A673 (cell line): ENCODE data around the gene ECHS1. TPM values are rescaled to one million over a fixed set of nuclear protein-coding genes. Genes with fewer than 3 reads are reported as not detected.
"Not testable (repeated sequence)": the region's sequence is repeated elsewhere in the genome, so short reads cannot be mapped to it uniquely, and the experiment has no call there.

Experiments used
- BruUV-seq: library from RNA; stranded (reverse); fragments of 400-500 nt; replicated peaks from 2 replicates; lab custom pipeline; 2021; lab: Mats Ljungman, UMichigan
- CTCF ChIA-PET: fragments of 300-600 bp; sonication (Branson Sonifier 250); formaldehyde crosslinking; loops from one replicate; lab custom pipeline; 2022; ENCODE audit warnings: antibody characterized with exemption; lab: Charles Lee
- POLR2A ChIA-PET: fragments of 300-600 bp; sonication (Branson Sonifier 250); formaldehyde crosslinking; loops from one replicate; lab custom pipeline; 2022; ENCODE audit warnings: antibody characterized with exemption; ENCODE audit not compliant: low non-redundant PET; lab: Charles Lee
- DNase-seq: peaks from one replicate; pipeline ENCODE4 v3.0.0-alpha.2; 2015; ENCODE audit warnings: low spot score
- H3K27ac ChIP-seq: fragments of 200-600 bp; sonication (generic); 2 replicates; pipeline ENCODE4 v1.5.1; 2016; ENCODE audit warnings: mixed run types, low read depth, mild to moderate bottlenecking, mixed read lengths, antibody characterized with exemption, low read length; ENCODE audit not compliant: poor library complexity, severe bottlenecking
- H3K27me3 ChIP-seq: fragments of 200-600 bp; sonication (generic); replicated peaks from 2 replicates; pipeline ENCODE4 v1.6.1; 2017; ENCODE audit warnings: mixed run types, low read depth, mild to moderate bottlenecking, mixed read lengths, antibody characterized with exemption, low read length; ENCODE audit not compliant: insufficient read depth, poor library complexity
- H3K36me3 ChIP-seq: fragments of 200-600 bp; sonication (generic); 2 replicates; pipeline ENCODE4 v1.6.1; 2016; ENCODE audit warnings: mixed run types, mild to moderate bottlenecking, mixed read lengths, antibody characterized with exemption, low read length; ENCODE audit not compliant: insufficient read depth, poor library complexity, severe bottlenecking
- H3K4me1 ChIP-seq: fragments of 200-600 bp; sonication (generic); 2 replicates; pipeline ENCODE4 v1.6.1; 2017; ENCODE audit warnings: mixed run types, mild to moderate bottlenecking, mixed read lengths, antibody characterized with exemption, low read length; ENCODE audit not compliant: insufficient read depth, poor library complexity, severe bottlenecking
- H3K4me3 ChIP-seq: fragments of 200-600 bp; sonication (generic); 2 replicates; pipeline ENCODE4 v1.5.1; 2016; ENCODE audit warnings: low read depth, mixed run types, mild to moderate bottlenecking, mixed read lengths, low read length; ENCODE audit not compliant: poor library complexity, severe bottlenecking
- H3K9me3 ChIP-seq: fragments of 200-600 bp; sonication (generic); 2 replicates; pipeline ENCODE4 v1.6.1; 2016; ENCODE audit warnings: mixed run types, low read depth, mild to moderate bottlenecking, mixed read lengths, antibody characterized with exemption, low read length; ENCODE audit not compliant: poor library complexity, severe bottlenecking
- EZH2 ChIP-seq: fragments of 200-600 bp; sonication (generic); IDR thresholded peaks from 2 replicates; pipeline ENCODE4 v1.6.1; 2017; ENCODE audit warnings: borderline replicate concordance, low read depth, mild to moderate bottlenecking, mixed read lengths, antibody characterized with exemption, low read length; ENCODE audit not compliant: poor library complexity, severe bottlenecking
- intact Hi-C: fragments of 100-400 bp; cut with micrococcal nuclease; formaldehyde crosslinking; loops from one replicate; pipeline ENCODE4 v1.10.0; 2022; ENCODE audit not compliant: unreplicated experiment
- total RNA-seq: library from RNA; stranded (reverse); gene quantifications from 2 replicates; pipeline ENCODE4 v1.2.3, GENCODE V29; 2021
- TF ChIP-seq, protein P1 (sequence below): fragments of 300-800, 200-600 bp; sonication (generic); conservative IDR thresholded peaks from 2 replicates; pipeline ENCODE4 v1.5.1; 2017; ENCODE audit warnings: low read depth, mild to moderate bottlenecking, antibody characterized with exemption, low read length, moderate library complexity, mixed read lengths

ECHS1 gene
- total RNA-seq, 1 experiment from 2014 or later: 96.3 TPM

DNA sequence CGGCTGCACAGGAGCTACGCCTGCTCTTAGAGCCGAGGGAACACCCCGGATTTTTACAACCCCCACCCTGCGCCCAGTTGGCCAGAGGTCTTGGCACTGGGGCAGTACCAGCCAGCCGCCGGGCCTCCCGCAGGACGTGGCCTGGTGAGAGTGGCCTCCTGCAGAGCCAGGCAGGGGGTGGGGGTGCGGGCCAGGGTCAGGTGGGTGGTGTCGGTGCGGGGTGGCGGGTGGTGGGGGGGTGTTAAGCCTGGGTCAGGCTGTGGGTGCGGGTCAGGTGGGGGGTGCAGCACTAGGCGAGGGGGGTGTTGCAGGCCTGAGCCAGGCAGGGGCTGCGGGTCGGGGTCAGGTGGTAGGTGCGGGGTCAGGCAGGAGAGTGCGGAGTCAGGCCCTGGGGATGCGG lies 647 bp downstream of the ECHS1 start:
- H3K27ac ChIP-seq: no peak overlapping the region
- ChIA-PET POLR2A (no interaction called here), CTCF (no interaction called here)
- H3K4me3 ChIP-seq: peak overlapping the region; percentile 77
- intact Hi-C loops: no loop called here
- H3K27me3 ChIP-seq: no peaks in the 10 kb centered on the region
- no peak for DNase-seq
- H3K36me3 ChIP-seq: peaks cover 21% of the 10 kb centered on the region
- BruUV-seq: no TSS peak
- H3K9me3 ChIP-seq: no peaks in the 10 kb centered on the region
- H3K4me1 ChIP-seq: no peaks in the 10 kb centered on the region
- TF ChIP-seq EZH2: no peak
- TF ChIP-seq, protein P1, sequence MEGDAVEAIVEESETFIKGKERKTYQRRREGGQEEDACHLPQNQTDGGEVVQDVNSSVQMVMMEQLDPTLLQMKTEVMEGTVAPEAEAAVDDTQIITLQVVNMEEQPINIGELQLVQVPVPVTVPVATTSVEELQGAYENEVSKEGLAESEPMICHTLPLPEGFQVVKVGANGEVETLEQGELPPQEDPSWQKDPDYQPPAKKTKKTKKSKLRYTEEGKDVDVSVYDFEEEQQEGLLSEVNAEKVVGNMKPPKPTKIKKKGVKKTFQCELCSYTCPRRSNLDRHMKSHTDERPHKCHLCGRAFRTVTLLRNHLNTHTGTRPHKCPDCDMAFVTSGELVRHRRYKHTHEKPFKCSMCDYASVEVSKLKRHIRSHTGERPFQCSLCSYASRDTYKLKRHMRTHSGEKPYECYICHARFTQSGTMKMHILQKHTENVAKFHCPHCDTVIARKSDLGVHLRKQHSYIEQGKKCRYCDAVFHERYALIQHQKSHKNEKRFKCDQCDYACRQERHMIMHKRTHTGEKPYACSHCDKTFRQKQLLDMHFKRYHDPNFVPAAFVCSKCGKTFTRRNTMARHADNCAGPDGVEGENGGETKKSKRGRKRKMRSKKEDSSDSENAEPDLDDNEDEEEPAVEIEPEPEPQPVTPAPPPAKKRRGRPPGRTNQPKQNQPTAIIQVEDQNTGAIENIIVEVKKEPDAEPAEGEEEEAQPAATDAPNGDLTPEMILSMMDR: no peak

DNA sequence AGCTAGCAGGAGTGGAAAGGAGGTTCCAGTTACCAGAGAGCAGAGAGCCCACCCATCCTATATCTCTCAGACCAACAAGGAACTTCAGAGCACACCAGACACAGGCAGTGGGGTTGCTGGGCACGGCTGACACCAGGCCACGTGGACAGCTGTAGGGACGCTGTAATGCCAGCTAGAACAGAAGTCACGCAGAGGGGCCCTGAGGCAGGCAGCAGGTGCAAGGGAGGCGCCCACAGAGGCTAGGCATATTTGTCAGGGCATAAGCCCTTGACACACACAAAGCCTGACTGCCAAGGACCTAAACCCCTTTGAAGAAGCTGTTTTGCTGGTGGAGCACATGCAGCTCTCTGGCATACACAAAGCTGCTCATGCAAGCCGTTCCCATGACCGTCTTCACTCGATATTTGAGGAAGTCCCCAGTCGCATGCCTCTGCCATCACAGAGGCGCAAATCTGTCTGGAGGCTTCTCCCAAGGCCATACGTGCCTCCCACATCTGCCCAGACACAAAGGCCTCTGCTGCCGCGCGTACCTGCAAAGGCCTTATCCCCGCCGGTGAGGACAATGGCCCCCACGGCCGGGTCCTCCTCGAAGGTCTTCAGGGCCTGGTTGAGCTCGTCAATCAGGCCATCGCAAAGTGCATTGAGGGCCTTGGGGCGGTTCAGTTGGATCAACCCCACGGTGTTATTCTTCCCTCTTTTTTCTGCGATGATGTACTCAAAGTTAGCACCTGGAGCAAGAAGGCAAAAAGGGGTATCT lies 2.9 kb downstream of the ECHS1 start:
- intact Hi-C loops: no loop called here
- DNase-seq: no peak
- Histone ChIP-seq H3K36me3 (peaks cover 37% of the 10 kb centered on the region), H3K4me3 (no peak overlapping the region), H3K4me1 (no peaks in the 10 kb centered on the region), H3K9me3 (no peaks in the 10 kb centered on the region), H3K27me3 (no peaks in the 10 kb centered on the region), H3K27ac (no peak overlapping the region)
- TF ChIP-seq, protein P1: no peak
- TF ChIP-seq EZH2: no peak
- ChIA-PET POLR2A (no interaction called here), CTCF (no interaction called here)
- BruUV-seq: TSS peak; percentile 20

DNA sequence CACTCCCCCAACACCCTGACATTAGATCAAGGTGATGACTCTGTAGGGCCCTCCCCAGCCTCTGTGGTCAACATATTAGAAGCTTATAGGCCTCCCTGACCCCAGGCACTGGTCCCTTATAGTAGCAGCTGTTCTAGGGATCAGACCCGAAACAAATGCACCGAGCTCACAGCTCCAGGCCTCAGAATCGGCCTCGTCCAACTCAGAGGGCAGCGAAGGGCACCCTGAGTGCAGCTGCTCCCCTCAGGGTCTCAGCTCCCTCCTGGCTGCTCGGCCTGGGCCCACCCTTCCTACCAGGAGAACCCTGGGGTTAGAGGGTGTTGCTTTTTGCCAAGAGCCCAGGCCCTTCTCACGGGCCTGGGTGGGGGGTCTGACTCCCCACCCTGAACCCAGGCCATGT lies 5.0 kb downstream of the ECHS1 start:
- no peak overlapping the region for H3K4me3 ChIP-seq
- peaks cover 39% of the 10 kb centered on the region for H3K36me3 ChIP-seq
- no peaks in the 10 kb centered on the region for H3K27me3 ChIP-seq
- no peak for DNase-seq
- no peaks in the 10 kb centered on the region for H3K9me3 ChIP-seq
- no peak overlapping the region for H3K27ac ChIP-seq
- intact Hi-C loops: no loop called here
- no TSS peak for BruUV-seq
- no peaks in the 10 kb centered on the region for H3K4me1 ChIP-seq
- POLR2A ChIA-PET: interaction anchor here (0.7 kb wide), 1 partner anchor 17 kb away, joined by 4 read pairs; no protein-coding TSS in a partner anchor
- TF ChIP-seq EZH2: no peak
- TF ChIP-seq, protein P1: no peak
- CTCF ChIA-PET: no interaction called here

DNA sequence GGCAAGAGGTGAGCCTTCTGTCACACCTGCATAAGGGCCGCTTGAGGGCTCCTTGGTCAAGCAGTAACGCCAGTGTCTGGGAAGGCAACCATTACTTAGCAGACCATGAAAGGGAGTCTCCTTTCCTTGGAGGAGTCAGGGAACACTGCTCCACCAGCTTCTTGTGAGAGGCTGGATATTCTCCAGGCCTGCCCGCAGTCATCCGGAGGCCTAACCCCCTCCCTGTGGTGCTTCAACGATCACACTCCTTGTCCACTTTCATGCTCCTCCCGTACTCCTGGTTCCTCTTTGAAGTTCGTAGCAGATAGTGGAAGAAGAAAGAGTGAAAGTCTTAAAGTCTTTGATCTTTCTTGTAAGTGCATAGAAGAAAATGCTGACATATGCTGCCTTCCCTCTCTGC lies 5.7 kb downstream of the ECHS1 start:
- H3K4me1 ChIP-seq, H3K27ac ChIP-seq, H3K27me3 ChIP-seq, intact Hi-C loops, H3K4me3 ChIP-seq, DNase-seq, CTCF ChIA-PET, POLR2A ChIA-PET, BruUV-seq, H3K9me3 ChIP-seq: not testable (repeated sequence)
- peaks cover 43% of the 10 kb centered on the region for H3K36me3 ChIP-seq
